Kasumi-1 (cell line): Measurements from ENCODE around the gene IQSEC1.

Source experiments
- DNase-seq, 2 experiments: peaks; one replicate each; lab custom pipeline; 2025; lab: John Stamatoyannopoulos, UW

Gene IQSEC1

GRCh38 chr3:12967606-12968351, 105.5 kb downstream of the IQSEC1 start:
- DNase-seq = peak; percentile 77 to 84

- no peak for DNase-seq
Measured at GRCh38 chr3:12966847-12967605, 106.2 kb downstream of the IQSEC1 start.

GRCh38 chr3:12965999-12966846, 107.0 kb downstream of the IQSEC1 start:
- no peak for DNase-seq

- no peak for DNase-seq
Measured at GRCh38 chr3:12964711-12965612, 108.3 kb downstream of the IQSEC1 start.

- no peak for DNase-seq
Measured at GRCh38 chr3:12963922-12964701, 109.1 kb downstream of the IQSEC1 start.

GRCh38 chr3:12963231-12963896, 109.9 kb downstream of the IQSEC1 start:
- DNase-seq = no peak

GRCh38 chr3:12962292-12962691, 110.9 kb downstream of the IQSEC1 start:
- DNase-seq = no peak

- no peak for DNase-seq
Measured at GRCh38 chr3:12961697-12962036, 111.6 kb downstream of the IQSEC1 start.

- DNase-seq = no peak
Measured at GRCh38 chr3:12961007-12961696, 112.1 kb downstream of the IQSEC1 start.

GRCh38 chr3:12960497-12960896, 112.7 kb downstream of the IQSEC1 start:
- DNase-seq = no peak

- DNase-seq = peak; percentile 78 to 81
Measured at GRCh38 chr3:12959838-12960378, 113.3 kb downstream of the IQSEC1 start.

GRCh38 chr3:12959410-12959809, 113.8 kb downstream of the IQSEC1 start:
- DNase-seq = no peak

- no peak for DNase-seq
Measured at GRCh38 chr3:12957824-12958792, 115.1 kb downstream of the IQSEC1 start.

- no peak for DNase-seq
Measured at GRCh38 chr3:12957339-12957738, 115.9 kb downstream of the IQSEC1 start.

GRCh38 chr3:12956316-12956660, 116.9 kb downstream of the IQSEC1 start:
- no peak for DNase-seq

GRCh38 chr3:12955651-12956315, 117.4 kb downstream of the IQSEC1 start:
- DNase-seq = no peak

- no peak for DNase-seq
Measured at GRCh38 chr3:12954891-12955650, 118.2 kb downstream of the IQSEC1 start.
